ENCODE data around the gene SNX25. TPM values are rescaled to one million over a fixed set of nuclear protein-coding genes. Genes with fewer than 3 reads are reported as not detected.
"Not testable (repeated sequence)": the region's sequence is repeated elsewhere in the genome, so short reads cannot be mapped to it uniquely, and the experiment has no call there.

The SNX25 gene
- total RNA-seq, 4 donors from 2014 or later: 11.3 to 17.3 (median 13.4) TPM

- H3K27ac ChIP-seq: peak within 1 kb of the TSS; percentile 85 to 99 (median 97)
- H3K9me3 ChIP-seq: no peaks in the 10 kb centered on the region
- in situ Hi-C loops (cut with MboI; ENCODE audit: low sequenced_read_pairs in 4 of 4): loop anchor here in 3 of 4 donors (10.0 to 25.0 kb wide), 3 partner anchors 184 to 409 kb away; partner anchors contain the start of genes ANKRD37 (in 3 of the 3) and LRP2BP (in 3 of the 3)
- ATAC-seq: peak; percentile 87 to 89
- H3K4me3 ChIP-seq: peak within 1 kb of the TSS; percentile 63 to 87 (median 74)
- TF ChIP-seq, protein P1, sequence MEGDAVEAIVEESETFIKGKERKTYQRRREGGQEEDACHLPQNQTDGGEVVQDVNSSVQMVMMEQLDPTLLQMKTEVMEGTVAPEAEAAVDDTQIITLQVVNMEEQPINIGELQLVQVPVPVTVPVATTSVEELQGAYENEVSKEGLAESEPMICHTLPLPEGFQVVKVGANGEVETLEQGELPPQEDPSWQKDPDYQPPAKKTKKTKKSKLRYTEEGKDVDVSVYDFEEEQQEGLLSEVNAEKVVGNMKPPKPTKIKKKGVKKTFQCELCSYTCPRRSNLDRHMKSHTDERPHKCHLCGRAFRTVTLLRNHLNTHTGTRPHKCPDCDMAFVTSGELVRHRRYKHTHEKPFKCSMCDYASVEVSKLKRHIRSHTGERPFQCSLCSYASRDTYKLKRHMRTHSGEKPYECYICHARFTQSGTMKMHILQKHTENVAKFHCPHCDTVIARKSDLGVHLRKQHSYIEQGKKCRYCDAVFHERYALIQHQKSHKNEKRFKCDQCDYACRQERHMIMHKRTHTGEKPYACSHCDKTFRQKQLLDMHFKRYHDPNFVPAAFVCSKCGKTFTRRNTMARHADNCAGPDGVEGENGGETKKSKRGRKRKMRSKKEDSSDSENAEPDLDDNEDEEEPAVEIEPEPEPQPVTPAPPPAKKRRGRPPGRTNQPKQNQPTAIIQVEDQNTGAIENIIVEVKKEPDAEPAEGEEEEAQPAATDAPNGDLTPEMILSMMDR (IDR thresholded peaks at IDR 0.05 in 4 of 5, conservative IDR thresholded peaks at IDR 0.05 in 1 of 5): peak in 2 of 5 experiments; percentile 10 to 13
- peak; percentile 84 to 87 for TF ChIP-seq POLR2A (IDR thresholded peaks at IDR 0.05)
- peaks cover 10 to 25% of the 10 kb centered on the region in 2 donors for H3K4me1 ChIP-seq
- peak; percentile 70 to 79 for DNase-seq
- intact Hi-C loops (cut with DNase I; ENCODE audit: low total_unique reads): loop anchor here (2.0 to 10.0 kb wide), 6 partner anchors 61 to 667 kb away; partner anchors contain the start of genes CASP3, CCDC110, PRIMPOL and SLC25A4
- H3K27me3 ChIP-seq: no peaks in the 10 kb centered on the region
- H3K36me3 ChIP-seq: no peaks in the 10 kb centered on the region
Measured at GRCh38 chr4:185203486-185204237, 5.7 kb upstream of the SNX25 start, which contains the start of gene CFAP97. CFAP97 (minus strand) TSS chr4:185204000; CDS start chr4:185191196, 12,804 bp downstream.

GRCh38 chr4:185204238-185204910, 5.0 kb upstream of the SNX25 start:
- DNase-seq: no peak
- no peak for TF ChIP-seq POLR2A (IDR thresholded peaks at IDR 0.05)
- TF ChIP-seq, protein P1 (IDR thresholded peaks at IDR 0.05 in 4 of 5, conservative IDR thresholded peaks at IDR 0.05 in 1 of 5): peak in 1 of 5 experiments; percentile 1

GRCh38 chr4:185205073-185205472, 4.3 kb upstream of the SNX25 start:
- Histone ChIP-seq H3K4me1 (peaks cover 13 to 25% of the 10 kb centered on the region in 2 donors), H3K27ac (peak overlapping the region in 2 of 4 donors; percentile 85 to 99)
- not testable (repeated sequence) for H3K27me3 ChIP-seq, H3K9me3 ChIP-seq, H3K4me3 ChIP-seq, ATAC-seq, H3K36me3 ChIP-seq, DNase-seq
- in situ Hi-C loops (cut with MboI; ENCODE audit: low sequenced_read_pairs in 4 of 4): loop anchor here in 3 of 4 donors (10.0 to 25.0 kb wide), 3 partner anchors 182 to 407 kb away; partner anchors contain the start of genes ANKRD37 (in 3 of the 3) and LRP2BP (in 3 of the 3)
- intact Hi-C loops (cut with DNase I; ENCODE audit: low total_unique reads): loop anchor here (2.0 to 10.0 kb wide), 3 partner anchors 266 to 460 kb away; partner anchors contain the start of gene CCDC110

More at GRCh38 chr4:185204238-185204910, 5.0 kb upstream of the SNX25 start:
- in situ Hi-C loops (cut with MboI; ENCODE audit: low sequenced_read_pairs in 4 of 4): loop anchor here in 3 of 4 donors (10.0 to 25.0 kb wide), 3 partner anchors 183 to 408 kb away; partner anchors contain the start of genes ANKRD37 (in 3 of the 3) and LRP2BP (in 3 of the 3)
- H3K4me3 ChIP-seq: peak overlapping the region; percentile 52 to 83 (median 64)
- no peak for ATAC-seq
- H3K9me3 ChIP-seq: no peaks in the 10 kb centered on the region
- peaks cover 13 to 25% of the 10 kb centered on the region in 2 donors for H3K4me1 ChIP-seq
- peak overlapping the region; percentile 85 to 99 (median 97) for H3K27ac ChIP-seq
- H3K36me3 ChIP-seq: no peaks in the 10 kb centered on the region
- intact Hi-C loops (cut with DNase I; ENCODE audit: low total_unique reads): loop anchor here (2.0 to 10.0 kb wide), 5 partner anchors 62 to 557 kb away; partner anchors contain the start of genes CASP3, CCDC110, PRIMPOL and SLC25A4
- H3K27me3 ChIP-seq: no peaks in the 10 kb centered on the region

DNA sequence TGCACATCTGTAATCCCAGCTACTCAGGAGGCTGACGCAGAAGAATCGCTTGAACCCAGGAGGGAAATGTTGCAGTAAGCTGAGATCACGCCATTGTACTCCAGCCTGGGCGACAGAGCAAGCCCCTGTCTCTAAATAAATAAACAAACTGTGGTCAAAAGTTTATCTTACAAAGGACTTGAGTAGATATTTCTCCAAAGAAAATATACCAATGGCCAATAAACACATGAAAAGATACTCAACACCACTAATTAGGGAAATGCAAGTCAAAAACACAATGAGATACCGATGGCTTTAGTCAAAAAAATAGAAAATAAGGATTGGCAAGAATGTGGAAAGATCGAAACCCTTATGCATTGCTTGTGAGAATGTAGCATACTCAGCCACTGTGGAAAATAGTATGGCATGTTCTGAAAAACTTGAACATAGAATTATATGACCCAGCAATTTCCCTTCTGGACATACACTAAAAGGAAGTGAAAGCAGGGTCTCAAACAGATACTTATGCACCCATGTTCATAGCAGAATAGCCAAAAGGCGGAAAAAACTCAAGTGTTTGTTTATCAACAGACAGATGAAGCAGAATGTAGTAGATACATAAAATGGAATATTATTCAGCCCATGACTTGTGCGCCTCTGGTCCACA, 3.6 kb upstream of the SNX25 start:
- Histone ChIP-seq H3K4me3 (no peak overlapping the region), H3K27me3 (no peaks in the 10 kb centered on the region), H3K9me3 (no peaks in the 10 kb centered on the region), H3K4me1 (peaks cover 16 to 27% of the 10 kb centered on the region in 2 donors), H3K27ac (no peak overlapping the region), H3K36me3 (no peaks in the 10 kb centered on the region)
- in situ Hi-C loops (cut with MboI; ENCODE audit: low sequenced_read_pairs in 4 of 4): loop anchor here in 3 of 4 donors (10.0 to 25.0 kb wide), 3 partner anchors 181 to 406 kb away; partner anchors contain the start of genes ANKRD37 (in 3 of the 3) and LRP2BP (in 3 of the 3)
- no peak for ATAC-seq
- intact Hi-C loops (cut with DNase I; ENCODE audit: low total_unique reads): loop anchor here (2.0 to 10.0 kb wide), 3 partner anchors 265 to 461 kb away; partner anchors contain the start of gene CCDC110
- TF ChIP-seq, protein P1 (IDR thresholded peaks at IDR 0.05 in 4 of 5, conservative IDR thresholded peaks at IDR 0.05 in 1 of 5): no peak
- no peak for TF ChIP-seq POLR2A (IDR thresholded peaks at IDR 0.05)
- no peak for DNase-seq

All from gastrocnemius medialis (tissue), 4 donors.